Measurements from ENCODE around the gene PCBP3. TPM values are rescaled to one million over a fixed set of nuclear protein-coding genes. Genes with fewer than 3 reads are reported as not detected.
"Not testable (repeated sequence)": the region's sequence is repeated elsewhere in the genome, so short reads cannot be mapped to it uniquely, and the experiment has no call there.

The PCBP3 gene
- polyA plus RNA-seq, 1 donor from 2014 or later = 1.4 TPM

- not testable (repeated sequence) for H3K27me3 Mint-ChIP-seq, H3K4me1 Mint-ChIP-seq, H3K27ac Mint-ChIP-seq, H3K36me3 Mint-ChIP-seq, H3K4me3 Mint-ChIP-seq, H3K9me3 Mint-ChIP-seq
Observed at GRCh38 chr21:45621435-45622331, 21.8 kb upstream of the PCBP3 start.

- Mint-ChIP-seq H3K27me3 (peaks cover 5% of the 10 kb centered on the region), H3K27ac (no peak overlapping the region), H3K9me3 (peaks cover 0 to 7% (median 0%) of the 10 kb centered on the region in 3 donors), H3K4me3 (no peak overlapping the region), H3K36me3 (no peaks in the 10 kb centered on the region), H3K4me1 (peaks cover 0 to 2% (median 2%) of the 10 kb centered on the region in 3 donors)
Observed at GRCh38 chr21:45622416-45623097, 21.0 kb upstream of the PCBP3 start.

GRCh38 chr21:45623436-45623835 lies 20.1 kb upstream of the PCBP3 start:
- H3K9me3 Mint-ChIP-seq = peaks cover 0 to 7% (median 4%) of the 10 kb centered on the region in 3 donors
- no peaks in the 10 kb centered on the region for H3K36me3 Mint-ChIP-seq
- H3K4me3 Mint-ChIP-seq = no peak overlapping the region
- peak overlapping the region in 2 of 3 donors; percentile 1 to 73 for H3K27ac Mint-ChIP-seq
- peaks cover 0 to 2% (median 0%) of the 10 kb centered on the region in 3 donors for H3K4me1 Mint-ChIP-seq
- H3K27me3 Mint-ChIP-seq = peaks cover 5% of the 10 kb centered on the region

GRCh38 chr21:45626127-45626526 lies 17.4 kb upstream of the PCBP3 start:
- not testable (repeated sequence) for H3K27me3 Mint-ChIP-seq, H3K27ac Mint-ChIP-seq, H3K4me3 Mint-ChIP-seq, H3K4me1 Mint-ChIP-seq, H3K36me3 Mint-ChIP-seq, H3K9me3 Mint-ChIP-seq

GRCh38 chr21:45629046-45629981 lies 14.2 kb upstream of the PCBP3 start:
- H3K4me1 Mint-ChIP-seq = peaks cover 2 to 16% (median 6%) of the 10 kb centered on the region in 3 donors
- H3K36me3 Mint-ChIP-seq = no peaks in the 10 kb centered on the region
- peaks cover 0 to 4% (median 3%) of the 10 kb centered on the region in 3 donors for H3K9me3 Mint-ChIP-seq
- H3K27ac Mint-ChIP-seq = no peak overlapping the region
- no peak overlapping the region for H3K4me3 Mint-ChIP-seq
- peaks cover 2% of the 10 kb centered on the region for H3K27me3 Mint-ChIP-seq

GRCh38 chr21:45630066-45630694 lies 13.3 kb upstream of the PCBP3 start:
- no peak overlapping the region for H3K27ac Mint-ChIP-seq

GRCh38 chr21:45630876-45631275 lies 12.6 kb upstream of the PCBP3 start:
- Mint-ChIP-seq H3K4me3 (no peak overlapping the region), H3K27me3 (peaks cover 2% of the 10 kb centered on the region), H3K36me3 (no peaks in the 10 kb centered on the region), H3K9me3 (peaks cover 0 to 4% (median 3%) of the 10 kb centered on the region in 3 donors), H3K4me1 (peaks cover 0 to 16% (median 6%) of the 10 kb centered on the region in 3 donors), H3K27ac (peak overlapping the region in 1 of 3 donors; percentile 48)

More at GRCh38 chr21:45630066-45630694, 13.3 kb upstream of the PCBP3 start:
- Mint-ChIP-seq H3K36me3 (no peaks in the 10 kb centered on the region), H3K4me3 (no peak overlapping the region), H3K9me3 (peaks cover 0 to 4% (median 3%) of the 10 kb centered on the region in 3 donors), H3K4me1 (peaks cover 0 to 16% (median 6%) of the 10 kb centered on the region in 3 donors), H3K27me3 (peaks cover 2% of the 10 kb centered on the region)

- H3K36me3 Mint-ChIP-seq = no peaks in the 10 kb centered on the region
- H3K4me1 Mint-ChIP-seq = peaks cover 0 to 16% (median 6%) of the 10 kb centered on the region in 3 donors
- peaks cover 0 to 4% (median 0%) of the 10 kb centered on the region in 3 donors for H3K9me3 Mint-ChIP-seq
- no peak overlapping the region for H3K27ac Mint-ChIP-seq
- H3K27me3 Mint-ChIP-seq = peaks cover under 1% of the 10 kb centered on the region
- no peak overlapping the region for H3K4me3 Mint-ChIP-seq
Observed at GRCh38 chr21:45631540-45631939, 12.0 kb upstream of the PCBP3 start.

GRCh38 chr21:45632160-45632559 lies 11.4 kb upstream of the PCBP3 start:
- Mint-ChIP-seq H3K36me3 (no peaks in the 10 kb centered on the region), H3K27me3 (no peaks in the 10 kb centered on the region), H3K4me1 (peaks cover 0 to 16% (median 6%) of the 10 kb centered on the region in 3 donors), H3K9me3 (peaks cover 0 to 4% (median 0%) of the 10 kb centered on the region in 3 donors), H3K4me3 (peak overlapping the region in 2 of 4 donors; percentile 25 to 71), H3K27ac (peak overlapping the region in 2 of 3 donors; percentile 7 to 16)

- peak overlapping the region in 1 of 3 donors; percentile 16 for H3K27ac Mint-ChIP-seq
- H3K4me1 Mint-ChIP-seq = peaks cover 0 to 16% (median 6%) of the 10 kb centered on the region in 3 donors
- peak overlapping the region in 2 of 4 donors; percentile 10 to 25 for H3K4me3 Mint-ChIP-seq
- H3K27me3 Mint-ChIP-seq = no peaks in the 10 kb centered on the region
- H3K36me3 Mint-ChIP-seq = no peaks in the 10 kb centered on the region
- H3K9me3 Mint-ChIP-seq = peaks cover 0 to 4% (median 0%) of the 10 kb centered on the region in 3 donors
Observed at GRCh38 chr21:45632637-45633251, 10.8 kb upstream of the PCBP3 start.

GRCh38 chr21:45634511-45635183 lies 8.9 kb upstream of the PCBP3 start:
- Mint-ChIP-seq H3K4me1 (peaks cover 5 to 30% (median 14%) of the 10 kb centered on the region in 3 donors), H3K9me3 (no peaks in the 10 kb centered on the region), H3K36me3 (no peaks in the 10 kb centered on the region), H3K27ac (no peak overlapping the region), H3K4me3 (no peak overlapping the region), H3K27me3 (no peaks in the 10 kb centered on the region)

GRCh38 chr21:45635271-45636151 lies 8.0 kb upstream of the PCBP3 start:
- no peak overlapping the region for H3K4me3 Mint-ChIP-seq
- H3K27ac Mint-ChIP-seq = no peak overlapping the region
- no peaks in the 10 kb centered on the region for H3K27me3 Mint-ChIP-seq
- H3K4me1 Mint-ChIP-seq = peaks cover 7 to 39% (median 21%) of the 10 kb centered on the region in 3 donors
- no peaks in the 10 kb centered on the region for H3K9me3 Mint-ChIP-seq
- H3K36me3 Mint-ChIP-seq = no peaks in the 10 kb centered on the region
